ENCODE results near the gene TSPAN9. TPM values are rescaled to one million over a fixed set of nuclear protein-coding genes. Genes with fewer than 3 reads are reported as not detected.

The TSPAN9 gene
- total and polyA plus RNA-seq, 9 of the 15 experiments (the other 6 are each of a cell fraction or from before 2014, with no cell fraction given), result 0.23 to 2.1 (median 0.60) TPM; not detected in 2

GRCh38 chr12:3243376-3244084 lies 166.4 kb downstream of the TSPAN9 start:
- Histone ChIP-seq H4K20me1 (replicated peaks; ENCODE audit: control insufficient read depth, insufficient read depth, low read length) (0 out of 2 replicates have a peak, but pooled peaks cover 4% of the 10 kb centered on the region), H3K4me1 (replicated peaks in 1 of 2; ENCODE audit: control insufficient read depth in 2 of 2, insufficient read depth in 2 of 2, low read length in 2 of 2) (no peaks in the 10 kb centered on the region), H3K79me2 (ENCODE audit: control insufficient read depth, insufficient read depth, low read length) (no peaks in the 10 kb centered on the region), H3K4me3 (no peak overlapping the region), H3K9ac (ENCODE audit: insufficient read depth in 1 of 2, low read depth in 2 of 2, low read length in 2 of 2) (no peak overlapping the region), H3K27ac (ENCODE audit: extremely low read depth, low read depth, low read length) (no peak overlapping the region), H3K36me3 (ENCODE audit: control insufficient read depth, insufficient read depth, low read length) (no peaks in the 10 kb centered on the region), H3K4me2 (ENCODE audit: insufficient read depth, low read length) (no peak overlapping the region), H3K9me1 (ENCODE audit: control insufficient read depth, insufficient read depth, low read length) (no peaks in the 10 kb centered on the region), H2AFZ (ENCODE audit: low read depth, low read length) (no peak overlapping the region), H3K9me3 (replicated peaks; ENCODE audit: control insufficient read depth, insufficient read depth, low read depth, low read length) (no peaks in the 10 kb centered on the region), H3K27me3 (ENCODE audit: control insufficient read depth in 2 of 2, insufficient read depth in 2 of 2, low read length in 2 of 2) (peaks cover 2 to 22% of the 10 kb centered on the region in 2 experiments; a peak in 3 of 5 replicates)
- under 1% methylated on average over 14 of the region's 14 CpGs for WGBS (ENCODE audit: insufficient coverage, low coverage, missing lambda C conversion rate)
- intact Hi-C loops (cut with micrococcal nuclease), result no loop called here
- in situ Hi-C loops (cut with MboI), result no loop called here
- ATAC-seq (no peak), FAIRE-seq (no peak), DNase-seq (ENCODE audit: extremely low read depth in 1 of 4, low spot score in 3 of 4) (no peak)
- ChIA-PET CTCF (ENCODE audit: low intra/inter-chr PET ratio) (no interaction called here), POLR2A (no interaction called here)
- no TSS peak for BruUV-seq (replicated peaks)
- TF ChIP-seq DNMT1 (IDR thresholded peaks at IDR 0.05) (no peak), RERE (CRISPR knock-in tag; IDR thresholded peaks at IDR 0.05; ENCODE audit: borderline replicate concordance) (no peak), PURB (CRISPR knock-in tag; IDR thresholded peaks at IDR 0.05; ENCODE audit: low read depth) (no peak), PCBP1 (IDR thresholded peaks at IDR 0.05; ENCODE audit: low read depth, low read length, poor library complexity, severe bottlenecking) (no peak), ZNF57 (CRISPR knock-in tag; IDR thresholded peaks at IDR 0.05) (no peak), ETV1 (tag; conservative IDR thresholded peaks at IDR 0.05; ENCODE audit: low read depth) (no peak), MAX (CRISPR knock-in tag; IDR thresholded peaks at IDR 0.05) (no peak)

All from K562 (cell line).